ENCODE data around the gene MPPE1. TPM values are rescaled to one million over a fixed set of nuclear protein-coding genes. Genes with fewer than 3 reads are reported as not detected.
"Not testable (repeated sequence)": the region's sequence is repeated elsewhere in the genome, so short reads cannot be mapped to it uniquely, and the experiment has no call there.

The MPPE1 gene
- total and polyA plus RNA-seq, 8 donors, result 39.8 to 68.0 (median 43.9) TPM

GRCh38 chr18:11901826-11902438, 6.2 kb downstream of the MPPE1 start:
- no peaks in the 10 kb centered on the region for H3K9me3 ChIP-seq
- H3K4me3 ChIP-seq, result no peak overlapping the region
- H3K27ac ChIP-seq, result no peak overlapping the region
- H3K4me1 ChIP-seq, result peaks cover 0 to 21% of the 10 kb centered on the region in 2 donors
- no peak for TF ChIP-seq CTCF (IDR thresholded peaks at IDR 0.05)
- no peaks in the 10 kb centered on the region for H3K27me3 ChIP-seq
- ATAC-seq (no peak), DNase-seq (no peak)
- peaks cover 0 to 64% of the 10 kb centered on the region in 2 donors for H3K36me3 ChIP-seq
- intact Hi-C loops (cut with DNase I), result no loop called here

- TF ChIP-seq CTCF (IDR thresholded peaks at IDR 0.05), result no peak
- intact Hi-C loops (cut with DNase I), result no loop called here
- Histone ChIP-seq H3K27ac (no peak overlapping the region), H3K4me1 (peaks cover 0 to 10% of the 10 kb centered on the region in 2 donors), H3K36me3 (peaks cover 0 to 73% of the 10 kb centered on the region in 2 donors), H3K27me3 (no peaks in the 10 kb centered on the region), H3K4me3 (no peak overlapping the region), H3K9me3 (no peaks in the 10 kb centered on the region)
- ATAC-seq (no peak), DNase-seq (no peak)
These were observed 9.1 kb downstream of the MPPE1 start for GRCh38 chr18:11899063-11899462.

GRCh38 chr18:11897781-11898180, 10.3 kb downstream of the MPPE1 start:
- H3K27ac ChIP-seq, result no peak overlapping the region
- no peak for TF ChIP-seq CTCF (IDR thresholded peaks at IDR 0.05)
- intact Hi-C loops (cut with DNase I), result no loop called here
- ATAC-seq (no peak), DNase-seq (no peak)
- peaks cover 0 to 23% of the 10 kb centered on the region in 2 donors for H3K4me1 ChIP-seq
- peaks cover 0 to 65% of the 10 kb centered on the region in 2 donors for H3K36me3 ChIP-seq
- H3K4me3 ChIP-seq, result no peak overlapping the region
- no peaks in the 10 kb centered on the region for H3K27me3 ChIP-seq
- H3K9me3 ChIP-seq, result no peaks in the 10 kb centered on the region

- Histone ChIP-seq H3K27ac (peak overlapping the region in 1 of 2 donors; percentile 30), H3K4me1 (peaks cover 0 to 30% of the 10 kb centered on the region in 2 donors), H3K36me3 (peaks cover 0 to 77% of the 10 kb centered on the region in 2 donors)
- H3K9me3 ChIP-seq; DNase-seq; intact Hi-C loops (cut with DNase I); H3K4me3 ChIP-seq; ATAC-seq; H3K27me3 ChIP-seq: not testable (repeated sequence)
These were observed 15.7 kb downstream of the MPPE1 start for GRCh38 chr18:11892438-11892837.

- intact Hi-C loops (cut with DNase I), result no loop called here
- no peak for ATAC-seq
- H3K27ac ChIP-seq, result no peak overlapping the region
- no peak for DNase-seq
- H3K9me3 ChIP-seq, result no peaks in the 10 kb centered on the region
- H3K36me3 ChIP-seq, result peaks cover 0 to 82% of the 10 kb centered on the region in 2 donors
- TF ChIP-seq CTCF (IDR thresholded peaks at IDR 0.05), result no peak
- H3K4me1 ChIP-seq, result peaks cover 0 to 30% of the 10 kb centered on the region in 2 donors
- no peaks in the 10 kb centered on the region for H3K27me3 ChIP-seq
- no peak overlapping the region for H3K4me3 ChIP-seq
These were observed 16.4 kb downstream of the MPPE1 start for GRCh38 chr18:11891737-11892136.

GRCh38 chr18:11889284-11889683, 18.8 kb downstream of the MPPE1 start:
- DNase-seq, result no peak
- no peaks in the 10 kb centered on the region for H3K27me3 ChIP-seq
- H3K4me1 ChIP-seq, result peaks cover 0 to 34% of the 10 kb centered on the region in 2 donors
- peaks cover 0 to 85% of the 10 kb centered on the region in 2 donors for H3K36me3 ChIP-seq
- TF ChIP-seq CTCF (IDR thresholded peaks at IDR 0.05), result no peak
- H3K27ac ChIP-seq, result no peak overlapping the region
- no peak for ATAC-seq
- no peak overlapping the region for H3K4me3 ChIP-seq
- no peaks in the 10 kb centered on the region for H3K9me3 ChIP-seq
- intact Hi-C loops (cut with DNase I), result no loop called here

Measured in left lung (tissue), 10 donors.